Esophagus muscularis mucosa (tissue), 3 donors: ENCODE results near the gene CCDC59.

Experiments
- POLR2A ChIP-seq: fragments of 450-650 bp; IDR thresholded peaks from one replicate; pipeline ENCODE4 v1.6.1; 2017; ENCODE audit warnings: antibody characterized with exemption, moderate library complexity, mild to moderate bottlenecking, low read depth
- TF ChIP-seq, protein P1 (sequence below), 3 experiments: fragments of 200-600 bp in 2 of 3; fragments of 450-650 bp in 1 of 3; sonication (generic) in 2 of 3; IDR thresholded peaks; one replicate each; pipeline ENCODE4 v1.5.1; 2017 to 2019; ENCODE audit warnings: antibody characterized with exemption in 3 of 3, mild to moderate bottlenecking in 2 of 3, moderate library complexity in 1 of 3

DNA sequence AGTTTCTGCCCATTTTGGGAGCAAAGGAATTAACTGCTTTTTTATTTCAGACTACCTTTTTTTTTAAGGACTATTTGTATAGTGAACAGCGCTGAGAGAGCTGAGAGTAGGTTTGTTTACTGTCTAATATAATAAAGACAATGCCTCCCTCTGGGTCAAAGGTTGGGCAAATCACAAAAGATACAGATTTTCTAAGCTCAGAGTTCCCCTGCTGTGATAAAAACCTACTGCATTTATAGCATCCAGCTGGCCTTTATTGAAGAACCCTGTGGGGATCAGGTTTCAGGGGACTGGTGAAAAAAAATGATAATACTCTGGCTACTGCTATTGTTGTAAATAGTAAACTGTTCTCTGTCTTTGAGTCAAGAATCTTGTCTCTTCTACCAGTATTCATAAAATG, 28.7 kb downstream of the CCDC59 start:
- TF ChIP-seq, protein P1, sequence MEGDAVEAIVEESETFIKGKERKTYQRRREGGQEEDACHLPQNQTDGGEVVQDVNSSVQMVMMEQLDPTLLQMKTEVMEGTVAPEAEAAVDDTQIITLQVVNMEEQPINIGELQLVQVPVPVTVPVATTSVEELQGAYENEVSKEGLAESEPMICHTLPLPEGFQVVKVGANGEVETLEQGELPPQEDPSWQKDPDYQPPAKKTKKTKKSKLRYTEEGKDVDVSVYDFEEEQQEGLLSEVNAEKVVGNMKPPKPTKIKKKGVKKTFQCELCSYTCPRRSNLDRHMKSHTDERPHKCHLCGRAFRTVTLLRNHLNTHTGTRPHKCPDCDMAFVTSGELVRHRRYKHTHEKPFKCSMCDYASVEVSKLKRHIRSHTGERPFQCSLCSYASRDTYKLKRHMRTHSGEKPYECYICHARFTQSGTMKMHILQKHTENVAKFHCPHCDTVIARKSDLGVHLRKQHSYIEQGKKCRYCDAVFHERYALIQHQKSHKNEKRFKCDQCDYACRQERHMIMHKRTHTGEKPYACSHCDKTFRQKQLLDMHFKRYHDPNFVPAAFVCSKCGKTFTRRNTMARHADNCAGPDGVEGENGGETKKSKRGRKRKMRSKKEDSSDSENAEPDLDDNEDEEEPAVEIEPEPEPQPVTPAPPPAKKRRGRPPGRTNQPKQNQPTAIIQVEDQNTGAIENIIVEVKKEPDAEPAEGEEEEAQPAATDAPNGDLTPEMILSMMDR (IDR thresholded peaks at IDR 0.05): no peak
- TF ChIP-seq POLR2A: no peak
